HG02678 (cell line): ENCODE measurements around the gene RNASET2.
"Not testable (repeated sequence)": the region's sequence is repeated elsewhere in the genome, so short reads cannot be mapped to it uniquely, and the experiment has no call there.

Experiments
- ATAC-seq: cut with Tn5 transposase; IDR thresholded peaks from one replicate; pipeline ENCODE4 v1.9.1; 2021; ENCODE audit warnings: mild to moderate bottlenecking, moderate library complexity; ENCODE audit not compliant: unreplicated experiment

Gene RNASET2

DNA sequence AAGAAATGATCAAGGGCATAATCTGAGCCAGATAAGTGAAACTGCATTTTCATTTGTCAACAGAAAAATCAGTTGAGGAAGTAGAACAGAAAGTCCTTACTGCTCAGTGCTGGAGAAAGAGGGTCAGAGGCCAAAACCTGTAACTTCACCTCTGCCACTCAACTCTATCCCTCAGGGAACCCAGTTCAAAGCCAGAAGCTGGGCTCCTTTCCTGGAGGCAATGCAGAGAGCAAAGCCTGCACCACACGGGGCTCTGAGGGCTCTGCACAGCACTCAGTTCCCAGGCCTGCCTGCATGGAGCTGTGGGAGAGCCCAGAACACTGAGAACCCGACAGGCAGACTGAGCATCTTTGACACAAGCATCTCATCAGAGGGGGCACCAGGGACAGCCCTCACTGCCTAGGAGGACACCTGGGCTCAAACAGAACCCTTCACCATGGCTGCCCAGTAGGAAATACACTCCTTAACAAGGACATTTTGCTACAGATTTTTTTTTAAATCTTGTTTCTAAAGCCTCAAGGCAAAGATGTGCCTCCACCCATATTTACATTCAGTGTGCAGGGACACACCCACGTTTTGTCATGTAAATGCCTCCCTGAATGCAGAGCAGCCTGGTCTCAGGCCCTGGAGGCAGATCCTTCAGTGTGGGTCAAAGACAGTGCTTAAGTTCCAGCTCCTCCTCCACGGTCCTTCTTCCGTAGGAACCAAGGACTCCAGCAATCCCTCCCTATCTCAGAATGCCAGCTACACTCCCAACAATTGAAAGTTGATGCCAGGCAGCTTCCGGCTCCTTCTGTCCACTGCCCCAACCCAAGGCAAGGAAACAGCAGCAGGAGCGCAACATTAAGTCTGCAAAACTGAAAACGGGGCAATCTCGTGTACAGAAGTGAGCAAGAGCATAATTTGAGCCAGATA is 6.6 kb downstream of the RNASET2 start:
- ATAC-seq = peak; percentile 0

DNA sequence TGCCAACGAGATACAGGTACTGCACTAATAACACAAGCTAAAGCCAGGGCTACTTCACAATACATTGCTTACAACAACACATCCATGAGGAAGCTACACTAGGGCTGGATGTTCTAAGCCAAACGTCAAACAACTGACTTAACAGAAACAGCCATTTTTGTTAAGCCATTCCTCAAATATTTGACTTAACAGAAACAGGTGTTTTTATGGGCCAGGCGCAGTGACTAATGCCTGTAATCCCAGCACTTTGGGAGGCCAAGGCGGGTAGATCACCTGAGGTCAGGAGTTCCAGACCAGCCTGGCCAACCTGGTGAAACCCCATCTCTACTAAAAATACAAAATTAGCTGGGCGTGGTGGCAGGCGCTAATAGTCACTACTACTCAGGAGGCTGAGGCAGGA is 7.6 kb downstream of the RNASET2 start:
- ATAC-seq = not testable (repeated sequence)

- no peak for ATAC-seq
Measured at GRCh38 chr6:166947251-166947650, 9.1 kb downstream of the RNASET2 start.

DNA sequence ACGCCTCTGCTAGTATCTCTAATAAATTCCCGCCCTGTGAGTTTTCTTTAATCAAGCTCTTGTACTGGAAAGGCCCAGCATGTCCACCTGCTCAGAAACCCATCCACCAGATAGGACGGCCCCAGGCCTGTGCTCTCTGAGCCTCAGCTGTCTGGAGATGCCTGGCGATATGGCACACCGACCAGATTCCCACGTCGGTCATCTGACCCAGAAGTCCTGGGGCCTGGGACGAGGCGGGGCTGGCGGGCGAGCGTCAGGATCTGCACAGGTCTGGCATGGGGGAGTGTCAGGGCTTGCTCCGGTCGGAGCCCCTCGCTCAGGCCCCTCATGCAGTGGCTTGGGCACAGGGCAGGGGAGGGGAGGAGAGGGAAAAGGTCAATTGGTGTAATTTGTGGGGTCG is 10.2 kb downstream of the RNASET2 start:
- no peak for ATAC-seq

GRCh38 chr6:166944666-166945256 is 11.6 kb downstream of the RNASET2 start:
- no peak for ATAC-seq

DNA sequence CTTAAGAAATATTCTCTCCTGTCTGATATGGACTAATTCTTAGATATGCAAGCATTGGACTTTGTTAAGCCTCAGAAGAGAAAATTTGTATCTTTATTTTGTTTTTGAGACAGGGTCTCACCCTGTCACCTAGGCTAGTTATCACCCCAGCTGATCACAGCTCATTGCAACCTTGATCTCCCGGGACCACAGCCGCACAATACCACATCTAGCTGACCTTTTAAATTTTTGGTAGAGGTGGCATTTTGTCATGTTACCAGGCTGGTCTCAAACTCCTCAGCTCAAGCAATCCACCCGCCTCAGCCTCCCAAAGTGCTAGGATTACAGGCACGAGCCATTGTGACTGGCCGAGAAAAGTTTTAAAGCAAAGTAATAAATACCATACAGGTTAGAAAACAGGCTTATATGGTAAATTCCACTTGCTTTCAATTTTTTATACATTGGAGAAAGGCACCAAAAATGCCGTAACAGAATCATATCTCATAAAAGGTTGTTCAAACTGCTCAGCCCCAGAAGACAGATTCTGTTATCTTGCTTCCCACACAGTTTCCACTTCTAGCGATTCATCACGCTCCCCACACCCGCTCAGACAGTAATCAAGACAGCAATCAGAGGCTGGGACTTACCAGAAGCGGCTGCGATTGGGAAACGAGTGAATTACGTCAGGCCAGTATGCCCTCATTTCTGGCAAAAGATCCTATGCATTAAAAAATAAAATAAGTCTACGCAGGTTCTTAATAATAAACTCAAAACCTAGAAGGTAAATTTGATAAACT is 13.8 kb downstream of the RNASET2 start:
- no peak for ATAC-seq

DNA sequence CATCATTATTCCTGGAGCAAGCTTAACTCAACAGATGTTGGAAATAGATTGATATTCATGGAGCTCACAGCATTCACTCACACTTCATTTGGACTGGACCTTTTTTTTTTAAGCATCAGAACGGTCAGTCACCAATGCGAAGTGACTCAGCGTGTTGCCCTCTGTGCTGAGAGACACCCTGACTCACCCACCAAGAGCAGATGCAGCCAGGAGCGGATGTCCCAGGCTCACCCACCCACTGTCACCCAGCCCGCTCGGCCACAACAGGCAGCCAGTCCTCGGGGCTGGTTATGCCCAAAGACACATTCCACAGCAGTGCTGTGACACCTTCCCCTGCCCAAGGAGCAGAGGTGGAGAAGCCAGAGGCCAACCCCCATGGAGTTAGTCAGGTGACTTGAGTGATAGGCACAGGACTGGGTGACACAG is 15.7 kb downstream of the RNASET2 start:
- no peak for ATAC-seq

GRCh38 chr6:166939894-166940293 is 16.5 kb downstream of the RNASET2 start:
- no peak for ATAC-seq

GRCh38 chr6:166939345-166939744 is 17.0 kb downstream of the RNASET2 start:
- no peak for ATAC-seq

DNA sequence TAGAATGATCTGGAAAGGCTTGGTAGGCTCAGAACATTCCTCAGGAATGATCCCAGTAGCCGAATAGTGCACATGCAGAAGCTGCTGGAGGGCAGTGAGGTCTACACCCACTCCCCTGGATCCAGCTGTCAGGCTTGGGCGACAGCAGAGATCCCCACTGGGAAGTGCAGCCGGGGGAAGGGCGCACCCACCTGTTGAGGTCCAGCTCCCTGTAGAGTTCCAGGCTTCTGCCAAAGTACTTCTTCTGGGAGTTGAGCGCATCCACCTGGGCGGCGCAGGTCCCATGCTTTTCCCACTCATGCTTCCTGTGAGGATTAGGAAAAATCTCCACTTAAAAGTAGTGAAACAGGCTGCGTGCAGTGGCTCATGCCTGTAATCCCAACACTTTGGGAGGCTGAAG is 17.6 kb downstream of the RNASET2 start:
- ATAC-seq = no peak

- ATAC-seq = no peak
Measured at GRCh38 chr6:166938150-166938549, 18.2 kb downstream of the RNASET2 start.

DNA sequence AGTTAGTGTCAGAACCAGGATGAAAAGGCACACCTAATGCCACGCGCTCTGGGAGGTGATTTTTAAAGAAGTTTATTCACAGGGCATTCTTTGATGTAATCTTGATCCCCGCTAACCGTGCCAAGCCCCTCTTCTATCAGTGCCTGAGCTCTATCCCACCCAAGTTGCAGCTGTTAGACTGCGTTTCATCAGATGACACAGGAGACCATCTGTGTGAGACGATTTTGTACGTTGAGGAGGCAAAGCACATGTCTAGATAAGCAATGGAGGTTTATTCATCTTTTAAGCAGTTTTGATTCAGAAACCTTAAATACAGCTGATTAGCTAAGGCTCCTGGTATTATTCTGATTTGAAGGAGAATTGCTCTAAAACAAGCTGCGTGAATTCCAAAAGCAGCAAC is 18.6 kb downstream of the RNASET2 start:
- ATAC-seq = no peak

- ATAC-seq = no peak
Measured at GRCh38 chr6:166936079-166936787, 20.1 kb downstream of the RNASET2 start.

DNA sequence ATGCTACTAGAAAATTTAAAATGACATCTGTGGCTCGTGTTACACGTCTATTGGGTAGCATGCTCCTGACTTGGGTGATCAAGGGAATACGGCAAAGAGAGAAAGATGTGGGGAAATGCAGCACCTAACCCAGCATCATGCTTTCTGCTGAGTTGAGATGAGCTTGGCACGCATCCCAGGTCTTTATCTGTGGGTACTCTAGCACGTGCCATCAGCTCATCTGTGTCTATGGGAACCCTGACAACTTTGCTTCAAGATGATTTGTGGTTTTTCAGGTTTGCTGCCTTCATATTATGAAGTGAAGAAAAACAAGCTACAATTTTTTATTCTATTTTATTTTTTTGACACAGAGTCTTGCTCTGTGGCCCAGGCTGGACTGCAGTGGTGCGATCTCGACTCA is 21.0 kb downstream of the RNASET2 start:
- no peak for ATAC-seq

- no peak for ATAC-seq
Measured at GRCh38 chr6:166934174-166934573, 22.2 kb downstream of the RNASET2 start.

GRCh38 chr6:166933396-166933795 is 23.0 kb downstream of the RNASET2 start:
- ATAC-seq = no peak

DNA sequence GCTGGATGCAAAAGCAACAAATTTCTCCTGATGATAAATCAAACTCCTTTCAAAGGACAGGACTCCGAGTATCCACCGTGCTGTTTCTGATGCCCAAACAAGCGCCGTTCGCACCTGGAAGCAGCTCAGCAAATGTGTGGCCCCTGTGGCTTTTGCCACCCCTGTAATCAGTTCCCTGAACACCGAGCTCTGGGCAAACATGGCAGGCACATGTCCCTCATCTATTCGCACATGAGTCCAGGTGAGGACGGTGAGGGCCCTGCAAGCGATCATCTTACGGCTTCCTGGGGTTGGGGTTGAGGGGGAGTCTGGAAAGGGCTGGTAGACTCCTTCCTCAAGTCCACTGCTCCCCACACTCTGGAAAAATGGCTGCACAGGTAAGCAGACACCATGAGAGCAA is 23.7 kb downstream of the RNASET2 start:
- no peak for ATAC-seq

- no peak for ATAC-seq
Measured at GRCh38 chr6:166932116-166932515, 24.2 kb downstream of the RNASET2 start.

DNA sequence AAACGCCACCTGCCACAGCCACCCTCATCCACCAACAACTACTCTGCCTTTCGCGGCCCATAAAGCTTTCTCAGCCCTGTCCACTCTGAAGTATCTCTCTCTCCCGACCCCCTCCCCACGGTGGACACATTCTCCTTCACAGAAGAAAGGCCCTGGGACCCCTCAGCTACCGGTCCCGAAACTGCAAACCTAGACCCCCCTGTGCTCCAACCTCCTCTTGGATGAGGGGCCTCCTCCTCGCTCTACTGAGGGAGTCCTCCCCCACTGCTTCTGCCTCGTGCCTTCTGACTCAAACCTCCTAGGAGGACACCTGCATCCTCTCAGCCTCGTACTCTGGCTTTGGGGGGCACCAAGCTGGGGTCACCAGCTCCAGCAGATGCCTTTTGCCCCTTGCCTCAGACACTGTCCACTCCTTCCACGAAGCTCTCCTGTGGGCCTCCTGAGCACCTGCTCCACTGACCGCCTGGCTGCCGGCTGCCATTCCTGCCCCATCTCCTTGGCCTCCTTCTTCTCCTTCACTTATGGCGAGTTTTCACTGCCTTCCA is 24.9 kb downstream of the RNASET2 start:
- no peak for ATAC-seq

DNA sequence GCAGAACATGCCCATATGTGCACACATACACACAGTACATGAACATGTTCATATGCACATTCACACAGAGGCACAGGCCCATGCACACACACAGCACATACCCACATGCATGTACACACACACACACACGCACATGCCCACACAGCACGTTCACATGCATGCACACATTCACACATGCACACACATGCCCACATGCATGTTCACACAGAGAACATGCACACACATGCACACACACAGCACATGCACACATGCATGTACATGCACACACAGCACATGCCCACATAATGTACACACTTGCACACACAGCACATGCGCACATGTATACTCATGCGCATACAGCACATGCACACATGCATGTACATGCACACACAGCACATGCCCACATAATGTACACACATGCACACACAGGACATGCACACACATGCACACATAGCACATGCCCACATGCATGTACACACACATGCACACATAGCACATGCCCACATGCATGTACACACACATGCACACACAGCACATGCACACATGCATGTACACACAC is 25.9 kb downstream of the RNASET2 start:
- no peak for ATAC-seq
